ENCODE data around the gene RNF220.

DNA sequence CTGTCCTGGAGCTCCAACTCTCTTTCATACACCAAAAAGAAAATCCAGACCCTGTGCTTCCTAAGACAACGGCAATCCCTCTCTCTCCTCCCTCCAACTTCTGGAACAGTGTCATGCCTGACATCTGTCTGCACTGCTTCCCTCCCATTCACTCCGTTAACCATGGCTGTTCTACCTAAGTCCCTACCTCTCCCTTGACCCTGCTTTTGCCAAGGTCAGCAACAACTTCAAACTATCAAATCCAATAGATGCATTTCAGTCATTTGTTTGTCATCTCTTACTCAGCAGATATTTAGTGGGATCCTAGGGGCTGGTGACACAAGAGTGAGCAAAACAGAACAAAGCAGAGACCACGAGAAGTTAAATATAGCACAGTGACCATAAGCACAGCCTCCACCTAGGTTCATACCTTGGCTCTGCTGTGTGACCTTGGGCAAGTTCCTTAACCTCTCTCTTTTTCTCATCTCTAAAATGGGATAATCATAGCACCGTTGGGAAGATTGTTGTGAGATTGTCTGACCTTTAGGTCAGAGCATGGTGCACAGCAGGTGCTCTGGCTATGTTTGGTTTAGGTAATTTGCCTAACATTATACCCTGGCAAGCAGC lies 180.4 kb downstream of the RNF220 start:
- TF ChIP-seq, protein P1, sequence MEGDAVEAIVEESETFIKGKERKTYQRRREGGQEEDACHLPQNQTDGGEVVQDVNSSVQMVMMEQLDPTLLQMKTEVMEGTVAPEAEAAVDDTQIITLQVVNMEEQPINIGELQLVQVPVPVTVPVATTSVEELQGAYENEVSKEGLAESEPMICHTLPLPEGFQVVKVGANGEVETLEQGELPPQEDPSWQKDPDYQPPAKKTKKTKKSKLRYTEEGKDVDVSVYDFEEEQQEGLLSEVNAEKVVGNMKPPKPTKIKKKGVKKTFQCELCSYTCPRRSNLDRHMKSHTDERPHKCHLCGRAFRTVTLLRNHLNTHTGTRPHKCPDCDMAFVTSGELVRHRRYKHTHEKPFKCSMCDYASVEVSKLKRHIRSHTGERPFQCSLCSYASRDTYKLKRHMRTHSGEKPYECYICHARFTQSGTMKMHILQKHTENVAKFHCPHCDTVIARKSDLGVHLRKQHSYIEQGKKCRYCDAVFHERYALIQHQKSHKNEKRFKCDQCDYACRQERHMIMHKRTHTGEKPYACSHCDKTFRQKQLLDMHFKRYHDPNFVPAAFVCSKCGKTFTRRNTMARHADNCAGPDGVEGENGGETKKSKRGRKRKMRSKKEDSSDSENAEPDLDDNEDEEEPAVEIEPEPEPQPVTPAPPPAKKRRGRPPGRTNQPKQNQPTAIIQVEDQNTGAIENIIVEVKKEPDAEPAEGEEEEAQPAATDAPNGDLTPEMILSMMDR (IDR thresholded peaks at IDR 0.05; ENCODE audit: insufficient read depth, low read depth, low read length), result no peak
- no peak for TF ChIP-seq EZH2 (IDR thresholded peaks at IDR 0.05; ENCODE audit: insufficient read depth, low read length)

Data from astrocyte (in vitro differentiated cells and primary cell).